K562 (cell line): Measurements from ENCODE around the gene CDKL5. TPM values are rescaled to one million over a fixed set of nuclear protein-coding genes. Genes with fewer than 3 reads are reported as not detected.

Experiments used
- CTBP1 ChIP-seq: fragments of 450-650 bp; IDR thresholded peaks from 2 replicates; pipeline ENCODE4 v1.6.1; 2016; ENCODE audit warnings: borderline replicate concordance
- E2F5 ChIP-seq: sonication (generic); formaldehyde crosslinking; IDR thresholded peaks from 2 replicates; pipeline ENCODE4 v1.8.0; 2022; ENCODE audit warnings: mild to moderate bottlenecking, missing genetic modification reagents
- EP400 ChIP-seq: fragments of 450-650 bp; IDR thresholded peaks from 2 replicates; pipeline ENCODE4 v1.6.1; 2017; ENCODE audit warnings: antibody characterized with exemption, mild to moderate bottlenecking, moderate library complexity
- GTF2A2 ChIP-seq: IDR thresholded peaks from 2 replicates; pipeline ENCODE4 v1.6.1; 2016; ENCODE audit warnings: mild to moderate bottlenecking, missing genetic modification characterization, missing compliant biosample characterization
- HIVEP1 ChIP-seq: fragments of 250-450 bp; sonication (Bioruptor Pico); IDR thresholded peaks from 2 replicates; pipeline ENCODE4 v1.4.0; 2020; ENCODE audit warnings: mild to moderate bottlenecking
- HMGN3 ChIP-seq: IDR thresholded peaks from 2 replicates; pipeline ENCODE4 v1.6.1; 2011; ENCODE audit warnings: borderline replicate concordance, low read depth, mild to moderate bottlenecking, mixed read lengths, low read length; ENCODE audit not compliant: insufficient read length; ENCODE audit errors: extremely low read depth
- KLF10 ChIP-seq: fragments of 250-450 bp; sonication (Bioruptor Pico); IDR thresholded peaks from 2 replicates; pipeline ENCODE4 v1.6.1; 2021; ENCODE audit warnings: matching md5 sums
- NCOR1 ChIP-seq: fragments of 450-650 bp; IDR thresholded peaks from 2 replicates; pipeline ENCODE4 v1.6.1; 2016; ENCODE audit warnings: mild to moderate bottlenecking, moderate library complexity
- STAT5B ChIP-seq: fragments of 250-450 bp; sonication (Bioruptor Pico); IDR thresholded peaks from 2 replicates; pipeline ENCODE4 v1.8.0; 2021; ENCODE audit warnings: mild to moderate bottlenecking, inconsistent platforms
- USF2 ChIP-seq: sonication (generic); formaldehyde crosslinking; IDR thresholded peaks from 2 replicates; pipeline ENCODE4 v1.5.0; 2020; ENCODE audit warnings: missing genetic modification reagents
- WHSC1 ChIP-seq: IDR thresholded peaks from one replicate; pipeline ENCODE4 v1.6.1; 2012; ENCODE audit warnings: low read length, control low read depth, inconsistent platforms
- ZBTB34 ChIP-seq: fragments of 250-450 bp; sonication (Bioruptor Pico); IDR thresholded peaks from 2 replicates; pipeline ENCODE4 v1.8.0; 2021; ENCODE audit warnings: mild to moderate bottlenecking, moderate library complexity
- ZNF212 ChIP-seq: fragments of 450-650 bp; formaldehyde crosslinking; IDR thresholded peaks from 2 replicates; pipeline ENCODE4 v1.4.0; 2020; ENCODE audit warnings: mild to moderate bottlenecking
- ZNF57 ChIP-seq: fragments of 450-650 bp; formaldehyde crosslinking; IDR thresholded peaks from 2 replicates; pipeline ENCODE4 v1.4.0; 2020; ENCODE audit warnings: mild to moderate bottlenecking, moderate library complexity
- ZNF778 ChIP-seq: fragments of 450-650 bp; formaldehyde crosslinking; IDR thresholded peaks from 2 replicates; pipeline ENCODE4 v1.4.0; 2020; ENCODE audit warnings: mild to moderate bottlenecking, moderate library complexity
- polyA plus RNA-seq, 8 experiments: library from polyadenylated mRNA; depleted of rRNA in 4 of 8; stranded (reverse) in 5 of 8; unstranded in 3 of 8; fragments of >200 nt; fragmentation: Nextera tagmentation in 2 of 8; fragmentation: Illumina TruSeq in 1 of 8; extraction: Ambion mirVana in 2 of 8; extraction: Trizol in 1 of 8; gene quantifications; 2 replicates each; pipeline versions ENCODE4 v1.2.1 to v1.2.3, GENCODE V29; 2011 to 2014; ENCODE audit warnings: inconsistent platforms in 1 of 8, missing spikeins in 1 of 8
- total RNA-seq, 7 experiments: library from RNA; depleted of rRNA in 6 of 7; stranded (reverse); fragments of >200 nt in 6 of 7; fragmentation: Illumina TruSeq in 2 of 7; extraction: Trizol in 2 of 7; gene quantifications; 2 replicates each; pipeline versions ENCODE4 v1.2.1 to v1.2.3, GENCODE V29; 2011 to 2021; ENCODE audit warnings: low replicate concordance in 1 of 7
- TF ChIP-seq, protein P1 (sequence below): fragments of 450-650 bp; IDR thresholded peaks from 2 replicates; pipeline ENCODE4 v1.6.1; 2016; ENCODE audit warnings: missing biosample characterization, missing genetic modification characterization
- TF ChIP-seq, protein P2 (sequence below): sonication (generic); formaldehyde crosslinking; IDR thresholded peaks from 2 replicates; pipeline ENCODE4 v1.8.0; 2023; ENCODE audit warnings: mild to moderate bottlenecking, missing genetic modification reagents
- TF ChIP-seq, protein P3 (sequence below): sonication (generic); formaldehyde crosslinking; IDR thresholded peaks from 2 replicates; pipeline ENCODE4 v1.8.1; 2022; ENCODE audit warnings: missing genetic modification reagents
- TF ChIP-seq, protein P4 (sequence below): sonication (generic); formaldehyde crosslinking; IDR thresholded peaks from 2 replicates; pipeline ENCODE4 v1.4.0; 2020; ENCODE audit warnings: mild to moderate bottlenecking, missing genetic modification reagents

CDKL5 gene
- total and polyA plus RNA-seq, 9 of the 15 experiments (the other 6 are each of a cell fraction or from before 2014, with no cell fraction given): under 0.01 to 0.21 (median 0.04) TPM

DNA sequence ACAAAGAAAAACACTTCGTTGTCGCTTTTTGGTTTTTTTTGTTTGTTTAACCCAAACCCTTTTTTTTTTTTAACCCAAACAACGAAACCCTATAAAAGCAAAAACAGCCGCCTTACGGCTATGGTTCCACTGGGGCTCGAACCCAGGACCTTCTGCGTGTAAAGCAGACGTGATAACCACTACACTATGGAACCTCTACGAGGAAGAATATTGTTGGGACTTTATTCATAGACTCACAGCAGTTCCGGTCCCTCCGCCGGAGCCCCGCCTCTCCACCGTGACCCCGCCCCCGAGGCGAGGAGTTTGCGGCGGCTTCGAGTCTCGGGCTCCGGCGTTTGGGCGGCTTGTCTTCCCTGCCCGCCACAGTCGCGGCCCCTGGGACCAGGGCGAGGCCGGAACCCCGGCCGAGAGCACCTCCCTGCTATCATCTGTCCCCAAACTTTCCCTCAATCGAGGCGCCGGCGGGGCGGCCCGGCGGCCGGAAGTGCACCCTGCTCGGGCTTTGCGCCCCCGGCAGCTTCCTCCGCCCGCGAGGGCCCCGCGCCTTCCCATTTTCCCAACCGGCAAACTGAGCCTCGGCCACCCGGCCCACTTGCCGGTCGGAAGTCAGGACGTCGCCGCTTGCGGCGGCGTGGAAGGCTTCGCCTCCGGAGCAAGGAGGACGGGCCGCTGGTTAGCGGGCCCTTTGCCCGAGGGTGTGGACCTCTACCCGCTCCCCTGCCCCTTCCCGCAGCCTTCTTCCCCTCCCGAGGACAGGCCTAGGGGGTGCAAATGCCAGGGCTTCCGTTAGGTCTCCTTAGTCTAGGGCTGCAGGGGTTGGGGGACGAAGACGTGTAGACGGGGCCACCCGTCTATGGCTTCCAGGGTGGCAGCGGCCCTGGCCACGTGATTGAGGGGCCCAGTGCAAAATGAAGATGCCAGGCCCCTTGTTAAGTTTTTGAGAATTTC, 249.7 kb downstream of the CDKL5 start (continued):
- TF ChIP-seq USF2: no peak
- TF ChIP-seq STAT5B (CRISPR knock-in tag): no peak
- no peak for TF ChIP-seq ZNF778 (CRISPR knock-in tag)
- TF ChIP-seq, protein P1, sequence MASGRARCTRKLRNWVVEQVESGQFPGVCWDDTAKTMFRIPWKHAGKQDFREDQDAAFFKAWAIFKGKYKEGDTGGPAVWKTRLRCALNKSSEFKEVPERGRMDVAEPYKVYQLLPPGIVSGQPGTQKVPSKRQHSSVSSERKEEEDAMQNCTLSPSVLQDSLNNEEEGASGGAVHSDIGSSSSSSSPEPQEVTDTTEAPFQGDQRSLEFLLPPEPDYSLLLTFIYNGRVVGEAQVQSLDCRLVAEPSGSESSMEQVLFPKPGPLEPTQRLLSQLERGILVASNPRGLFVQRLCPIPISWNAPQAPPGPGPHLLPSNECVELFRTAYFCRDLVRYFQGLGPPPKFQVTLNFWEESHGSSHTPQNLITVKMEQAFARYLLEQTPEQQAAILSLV (tag): no peak
- TF ChIP-seq, protein P2, sequence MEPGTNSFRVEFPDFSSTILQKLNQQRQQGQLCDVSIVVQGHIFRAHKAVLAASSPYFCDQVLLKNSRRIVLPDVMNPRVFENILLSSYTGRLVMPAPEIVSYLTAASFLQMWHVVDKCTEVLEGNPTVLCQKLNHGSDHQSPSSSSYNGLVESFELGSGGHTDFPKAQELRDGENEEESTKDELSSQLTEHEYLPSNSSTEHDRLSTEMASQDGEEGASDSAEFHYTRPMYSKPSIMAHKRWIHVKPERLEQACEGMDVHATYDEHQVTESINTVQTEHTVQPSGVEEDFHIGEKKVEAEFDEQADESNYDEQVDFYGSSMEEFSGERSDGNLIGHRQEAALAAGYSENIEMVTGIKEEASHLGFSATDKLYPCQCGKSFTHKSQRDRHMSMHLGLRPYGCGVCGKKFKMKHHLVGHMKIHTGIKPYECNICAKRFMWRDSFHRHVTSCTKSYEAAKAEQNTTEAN: no peak
- TF ChIP-seq, protein P3, sequence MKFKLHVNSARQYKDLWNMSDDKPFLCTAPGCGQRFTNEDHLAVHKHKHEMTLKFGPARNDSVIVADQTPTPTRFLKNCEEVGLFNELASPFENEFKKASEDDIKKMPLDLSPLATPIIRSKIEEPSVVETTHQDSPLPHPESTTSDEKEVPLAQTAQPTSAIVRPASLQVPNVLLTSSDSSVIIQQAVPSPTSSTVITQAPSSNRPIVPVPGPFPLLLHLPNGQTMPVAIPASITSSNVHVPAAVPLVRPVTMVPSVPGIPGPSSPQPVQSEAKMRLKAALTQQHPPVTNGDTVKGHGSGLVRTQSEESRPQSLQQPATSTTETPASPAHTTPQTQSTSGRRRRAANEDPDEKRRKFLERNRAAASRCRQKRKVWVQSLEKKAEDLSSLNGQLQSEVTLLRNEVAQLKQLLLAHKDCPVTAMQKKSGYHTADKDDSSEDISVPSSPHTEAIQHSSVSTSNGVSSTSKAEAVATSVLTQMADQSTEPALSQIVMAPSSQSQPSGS: no peak
- TF ChIP-seq E2F5 (CRISPR knock-in tag): no peak
- TF ChIP-seq KLF10 (CRISPR knock-in tag): no peak
- TF ChIP-seq WHSC1: no peak
- peak; percentile 30 for TF ChIP-seq HMGN3
- TF ChIP-seq HIVEP1: no peak
- TF ChIP-seq ZNF212 (CRISPR knock-in tag): no peak
- TF ChIP-seq GTF2A2 (tag): no peak
- no peak for TF ChIP-seq EP400
- TF ChIP-seq ZNF57: no peak
- TF ChIP-seq CTBP1: no peak; the same call in 1 of the 2 replicates
- TF ChIP-seq ZBTB34 (CRISPR knock-in tag): no peak
- TF ChIP-seq, protein P4, sequence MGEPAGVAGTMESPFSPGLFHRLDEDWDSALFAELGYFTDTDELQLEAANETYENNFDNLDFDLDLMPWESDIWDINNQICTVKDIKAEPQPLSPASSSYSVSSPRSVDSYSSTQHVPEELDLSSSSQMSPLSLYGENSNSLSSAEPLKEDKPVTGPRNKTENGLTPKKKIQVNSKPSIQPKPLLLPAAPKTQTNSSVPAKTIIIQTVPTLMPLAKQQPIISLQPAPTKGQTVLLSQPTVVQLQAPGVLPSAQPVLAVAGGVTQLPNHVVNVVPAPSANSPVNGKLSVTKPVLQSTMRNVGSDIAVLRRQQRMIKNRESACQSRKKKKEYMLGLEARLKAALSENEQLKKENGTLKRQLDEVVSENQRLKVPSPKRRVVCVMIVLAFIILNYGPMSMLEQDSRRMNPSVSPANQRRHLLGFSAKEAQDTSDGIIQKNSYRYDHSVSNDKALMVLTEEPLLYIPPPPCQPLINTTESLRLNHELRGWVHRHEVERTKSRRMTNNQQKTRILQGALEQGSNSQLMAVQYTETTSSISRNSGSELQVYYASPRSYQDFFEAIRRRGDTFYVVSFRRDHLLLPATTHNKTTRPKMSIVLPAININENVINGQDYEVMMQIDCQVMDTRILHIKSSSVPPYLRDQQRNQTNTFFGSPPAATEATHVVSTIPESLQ: no peak
- TF ChIP-seq NCOR1: no peak
